ENCODE results near the gene ITGA6.

The ITGA6 gene

DNA sequence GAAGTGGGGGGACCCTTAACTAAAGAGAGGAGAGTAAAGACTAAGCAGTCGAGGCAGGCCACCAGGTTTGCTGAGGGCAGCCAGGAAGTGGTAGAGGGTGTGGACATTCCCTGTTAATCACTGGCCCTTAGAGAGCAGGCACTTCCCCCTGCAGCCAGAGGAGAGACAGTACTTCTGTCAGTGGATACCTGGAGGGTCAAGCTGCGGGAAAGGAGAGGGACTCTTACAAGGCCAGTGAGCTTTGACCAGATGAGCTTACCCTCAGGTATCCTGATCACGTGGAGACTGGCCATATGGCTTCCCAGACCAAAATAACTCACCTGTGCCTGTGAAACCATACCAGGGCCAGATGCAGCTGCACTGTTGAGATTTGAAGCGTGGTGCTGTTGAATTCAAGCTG lies 28.6 kb downstream of the ITGA6 start:
- Histone ChIP-seq H3K79me1 (ENCODE audit: low read depth, low read length) (no peaks in the 10 kb centered on the region), H3K36me3 (replicated peaks in 1 of 2; ENCODE audit: control insufficient read depth in 2 of 2, insufficient read depth in 2 of 2, low read length in 2 of 2) (no peaks in the 10 kb centered on the region), H3K27me3 (ENCODE audit: control insufficient read depth in 3 of 3, insufficient read depth in 3 of 3, low read depth in 1 of 3, low read length in 3 of 3) (no peaks in the 10 kb centered on the region), H2BK5ac (ENCODE audit: low read length) (no peak overlapping the region), H3K9ac (ENCODE audit: low read depth, low read length, poor library complexity) (peak overlapping the region; percentile 4), H3K9me3 (replicated peaks in 1 of 2; ENCODE audit: control insufficient read depth in 2 of 2, insufficient read depth in 1 of 2, low read depth in 1 of 2, low read length in 2 of 2) (no peaks in the 10 kb centered on the region), H4K91ac (ENCODE audit: low read depth, low read length, poor library complexity) (no peak overlapping the region), H2BK12ac (ENCODE audit: low read length) (no peak overlapping the region), H3K4me1 (ENCODE audit: control insufficient read depth in 2 of 2, insufficient read depth in 1 of 2, low read depth in 1 of 2, low read length in 2 of 2) (peaks cover 4 to 18% of the 10 kb centered on the region in 2 donors), H3K4ac (ENCODE audit: low read length) (no peak overlapping the region), H3K18ac (ENCODE audit: low read length) (no peak overlapping the region), H3K4me2 (ENCODE audit: insufficient read depth, low read length, poor library complexity, severe bottlenecking) (no peak overlapping the region), H2BK120ac (ENCODE audit: low read depth, low read length) (no peak overlapping the region), H3K14ac (ENCODE audit: low read length) (no peak overlapping the region), H3K4me3 (ENCODE audit: low read length in 2 of 2) (no peak overlapping the region), H2AFZ (ENCODE audit: low read length) (no peak overlapping the region), H3K27ac (replicated peaks; ENCODE audit: low read length) (no peak overlapping the region), H3K23ac (ENCODE audit: low read depth, low read length, poor library complexity) (no peak overlapping the region), H4K8ac (ENCODE audit: low read depth, low read length) (no peak overlapping the region), H2AK5ac (ENCODE audit: low read depth, low read length) (no peak overlapping the region), H2BK15ac (ENCODE audit: low read length) (no peak overlapping the region)
- no CpG with 5 or more reads among the region's 4 CpGs for WGBS, 2 donors (ENCODE audit: extremely low coverage in 2 of 2, insufficient read length in 2 of 2, insufficient replicate concordance in 1 of 2)
- DNase-seq (ENCODE audit: low spot score) = no peak

DNA sequence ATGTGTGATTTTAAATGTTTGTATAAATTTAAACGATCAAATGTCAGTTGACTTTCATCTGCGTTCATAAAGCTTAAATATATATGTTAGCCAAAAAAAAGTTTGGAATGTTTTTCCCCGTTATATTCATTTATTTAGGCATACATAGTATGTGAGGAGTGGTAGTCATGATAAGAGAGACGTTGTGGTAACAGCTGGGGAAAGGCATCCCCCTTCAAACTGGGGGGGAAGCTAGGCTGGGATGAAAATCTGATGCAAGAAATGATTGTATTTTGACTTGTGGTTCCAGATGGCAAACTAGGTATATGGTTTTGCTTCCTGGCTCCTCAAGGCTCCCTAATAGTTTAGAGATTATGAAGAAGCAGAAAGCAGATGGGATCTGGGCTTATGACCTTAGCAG lies 30.1 kb downstream of the ITGA6 start:
- Histone ChIP-seq H2BK5ac (ENCODE audit: low read length) (no peak overlapping the region), H3K79me1 (ENCODE audit: low read depth, low read length) (no peaks in the 10 kb centered on the region), H3K18ac (ENCODE audit: low read length) (no peak overlapping the region), H3K9me3 (replicated peaks in 1 of 2; ENCODE audit: control insufficient read depth in 2 of 2, insufficient read depth in 1 of 2, low read depth in 1 of 2, low read length in 2 of 2) (no peaks in the 10 kb centered on the region), H3K27ac (replicated peaks; ENCODE audit: low read length) (no peak overlapping the region), H2BK15ac (ENCODE audit: low read length) (no peak overlapping the region), H3K14ac (ENCODE audit: low read length) (no peak overlapping the region), H3K9ac (ENCODE audit: low read depth, low read length, poor library complexity) (no peak overlapping the region), H2BK12ac (ENCODE audit: low read length) (no peak overlapping the region), H3K4me3 (ENCODE audit: low read length in 2 of 2) (no peak overlapping the region), H4K91ac (ENCODE audit: low read depth, low read length, poor library complexity) (no peak overlapping the region), H4K8ac (ENCODE audit: low read depth, low read length) (no peak overlapping the region), H3K36me3 (replicated peaks in 1 of 2; ENCODE audit: control insufficient read depth in 2 of 2, insufficient read depth in 2 of 2, low read length in 2 of 2) (no peaks in the 10 kb centered on the region), H2AFZ (ENCODE audit: low read length) (no peak overlapping the region), H3K23ac (ENCODE audit: low read depth, low read length, poor library complexity) (no peak overlapping the region), H3K4ac (ENCODE audit: low read length) (no peak overlapping the region), H3K4me2 (ENCODE audit: insufficient read depth, low read length, poor library complexity, severe bottlenecking) (no peak overlapping the region), H3K27me3 (ENCODE audit: control insufficient read depth in 3 of 3, insufficient read depth in 3 of 3, low read depth in 1 of 3, low read length in 3 of 3) (no peaks in the 10 kb centered on the region), H3K4me1 (ENCODE audit: control insufficient read depth in 2 of 2, insufficient read depth in 1 of 2, low read depth in 1 of 2, low read length in 2 of 2) (peaks cover 3 to 21% of the 10 kb centered on the region in 2 donors), H2AK5ac (ENCODE audit: low read depth, low read length) (no peak overlapping the region), H2BK120ac (ENCODE audit: low read depth, low read length) (no peak overlapping the region)
- no peak for DNase-seq (ENCODE audit: low spot score)
- 100% methylated on average over 1 of the region's 4 CpGs; no CpG with 5 or more reads in 1 of the 2 donors for WGBS, 2 donors (ENCODE audit: extremely low coverage in 2 of 2, insufficient read length in 2 of 2, insufficient replicate concordance in 1 of 2)

DNA sequence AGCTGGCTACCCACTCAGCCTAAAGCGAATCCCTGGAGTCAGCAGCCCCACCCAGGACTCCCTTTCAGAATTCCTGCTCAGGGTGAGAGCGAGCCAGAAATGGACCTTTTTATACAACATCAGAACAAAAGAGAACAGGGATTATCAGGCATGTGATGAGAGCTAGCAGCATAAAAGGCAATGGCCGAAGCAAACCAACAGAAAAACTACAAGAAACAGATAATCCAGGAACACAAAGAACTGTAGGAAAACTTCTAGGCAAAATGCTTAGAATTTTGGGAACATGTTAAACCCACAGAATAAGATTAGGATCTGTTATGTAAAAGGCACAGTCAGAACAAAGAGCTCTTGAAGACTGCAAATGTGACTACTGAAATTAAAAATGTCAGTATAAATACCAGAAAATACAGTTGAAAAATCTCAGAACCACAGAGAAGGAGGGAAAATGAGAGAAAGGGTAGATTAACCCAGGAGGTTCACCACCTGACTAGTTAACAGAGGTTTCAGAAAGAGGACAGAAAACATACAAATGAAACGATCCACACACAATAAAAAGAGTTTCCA lies 31.3 kb downstream of the ITGA6 start:
- Histone ChIP-seq H2BK15ac (ENCODE audit: low read length) (no peak overlapping the region), H3K4me1 (ENCODE audit: control insufficient read depth in 2 of 2, insufficient read depth in 1 of 2, low read depth in 1 of 2, low read length in 2 of 2) (peaks cover 3 to 21% of the 10 kb centered on the region in 2 donors), H3K27me3 (ENCODE audit: control insufficient read depth in 3 of 3, insufficient read depth in 3 of 3, low read depth in 1 of 3, low read length in 3 of 3) (no peaks in the 10 kb centered on the region), H3K4ac (ENCODE audit: low read length) (no peak overlapping the region), H3K27ac (replicated peaks; ENCODE audit: low read length) (no peak overlapping the region), H3K4me3 (ENCODE audit: low read length in 2 of 2) (no peak overlapping the region), H3K14ac (ENCODE audit: low read length) (no peak overlapping the region), H2BK5ac (ENCODE audit: low read length) (no peak overlapping the region), H2BK12ac (ENCODE audit: low read length) (no peak overlapping the region), H2BK120ac (ENCODE audit: low read depth, low read length) (no peak overlapping the region), H3K79me1 (ENCODE audit: low read depth, low read length) (no peaks in the 10 kb centered on the region), H3K18ac (ENCODE audit: low read length) (no peak overlapping the region), H3K4me2 (ENCODE audit: insufficient read depth, low read length, poor library complexity, severe bottlenecking) (no peak overlapping the region), H3K9ac (ENCODE audit: low read depth, low read length, poor library complexity) (no peak overlapping the region), H3K23ac (ENCODE audit: low read depth, low read length, poor library complexity) (no peak overlapping the region), H3K36me3 (replicated peaks in 1 of 2; ENCODE audit: control insufficient read depth in 2 of 2, insufficient read depth in 2 of 2, low read length in 2 of 2) (no peaks in the 10 kb centered on the region), H4K8ac (ENCODE audit: low read depth, low read length) (no peak overlapping the region), H2AFZ (ENCODE audit: low read length) (no peak overlapping the region), H3K9me3 (replicated peaks in 1 of 2; ENCODE audit: control insufficient read depth in 2 of 2, insufficient read depth in 1 of 2, low read depth in 1 of 2, low read length in 2 of 2) (no peaks in the 10 kb centered on the region), H4K91ac (ENCODE audit: low read depth, low read length, poor library complexity) (no peak overlapping the region), H2AK5ac (ENCODE audit: low read depth, low read length) (no peak overlapping the region)
- WGBS, 2 donors (ENCODE audit: extremely low coverage in 2 of 2, insufficient read length in 2 of 2, insufficient replicate concordance in 1 of 2) = no CpG with 5 or more reads among the region's 4 CpGs
- DNase-seq (ENCODE audit: low spot score) = no peak

- Histone ChIP-seq H2BK12ac (ENCODE audit: low read length) (no peak overlapping the region), H3K27ac (replicated peaks; ENCODE audit: low read length) (no peak overlapping the region), H3K27me3 (ENCODE audit: control insufficient read depth in 3 of 3, insufficient read depth in 3 of 3, low read depth in 1 of 3, low read length in 3 of 3) (no peaks in the 10 kb centered on the region), H3K4ac (ENCODE audit: low read length) (no peak overlapping the region), H4K8ac (ENCODE audit: low read depth, low read length) (no peak overlapping the region), H3K79me1 (ENCODE audit: low read depth, low read length) (peaks cover 2% of the 10 kb centered on the region), H3K14ac (ENCODE audit: low read length) (no peak overlapping the region), H2BK120ac (ENCODE audit: low read depth, low read length) (no peak overlapping the region), H3K4me2 (ENCODE audit: insufficient read depth, low read length, poor library complexity, severe bottlenecking) (no peak overlapping the region), H3K9me3 (replicated peaks in 1 of 2; ENCODE audit: control insufficient read depth in 2 of 2, insufficient read depth in 1 of 2, low read depth in 1 of 2, low read length in 2 of 2) (no peaks in the 10 kb centered on the region), H3K18ac (ENCODE audit: low read length) (no peak overlapping the region), H2BK5ac (ENCODE audit: low read length) (no peak overlapping the region), H3K23ac (ENCODE audit: low read depth, low read length, poor library complexity) (no peak overlapping the region), H3K36me3 (replicated peaks in 1 of 2; ENCODE audit: control insufficient read depth in 2 of 2, insufficient read depth in 2 of 2, low read length in 2 of 2) (no peaks in the 10 kb centered on the region), H2AK5ac (ENCODE audit: low read depth, low read length) (no peak overlapping the region), H3K4me3 (ENCODE audit: low read length in 2 of 2) (no peak overlapping the region), H2AFZ (ENCODE audit: low read length) (no peak overlapping the region), H4K91ac (ENCODE audit: low read depth, low read length, poor library complexity) (no peak overlapping the region), H3K9ac (ENCODE audit: low read depth, low read length, poor library complexity) (no peak overlapping the region), H3K4me1 (ENCODE audit: control insufficient read depth in 2 of 2, insufficient read depth in 1 of 2, low read depth in 1 of 2, low read length in 2 of 2) (peaks cover 3 to 13% of the 10 kb centered on the region in 2 donors), H2BK15ac (ENCODE audit: low read length) (no peak overlapping the region)
- whole genome bisulfite sequencing, 2 donors (ENCODE audit: extremely low coverage in 2 of 2, insufficient read length in 2 of 2, insufficient replicate concordance in 1 of 2) = no CpG with 5 or more reads among the region's 1 CpG
- no peak for DNase-seq (ENCODE audit: low spot score)
Observed at GRCh38 chr2:172460780-172461201, 33.4 kb downstream of the ITGA6 start.

Measured in neuronal stem cell (in vitro differentiated cells).